Bronchus fibroblast of lung (primary cell): ENCODE measurements around the gene E2F6. TPM values are rescaled to one million over a fixed set of nuclear protein-coding genes. Genes with fewer than 3 reads are reported as not detected.

Experiments used
- total RNA-seq: library from RNA; depleted of rRNA; stranded (reverse); fragments of >200 nt; gene quantifications from 2 replicates; pipeline ENCODE4 v1.2.3, GENCODE V29; 2015

Gene E2F6, protein sequence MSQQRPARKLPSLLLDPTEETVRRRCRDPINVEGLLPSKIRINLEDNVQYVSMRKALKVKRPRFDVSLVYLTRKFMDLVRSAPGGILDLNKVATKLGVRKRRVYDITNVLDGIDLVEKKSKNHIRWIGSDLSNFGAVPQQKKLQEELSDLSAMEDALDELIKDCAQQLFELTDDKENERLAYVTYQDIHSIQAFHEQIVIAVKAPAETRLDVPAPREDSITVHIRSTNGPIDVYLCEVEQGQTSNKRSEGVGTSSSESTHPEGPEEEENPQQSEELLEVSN
- total RNA-seq: 5.2 and 8.2 TPM in 2 replicates

DNA sequence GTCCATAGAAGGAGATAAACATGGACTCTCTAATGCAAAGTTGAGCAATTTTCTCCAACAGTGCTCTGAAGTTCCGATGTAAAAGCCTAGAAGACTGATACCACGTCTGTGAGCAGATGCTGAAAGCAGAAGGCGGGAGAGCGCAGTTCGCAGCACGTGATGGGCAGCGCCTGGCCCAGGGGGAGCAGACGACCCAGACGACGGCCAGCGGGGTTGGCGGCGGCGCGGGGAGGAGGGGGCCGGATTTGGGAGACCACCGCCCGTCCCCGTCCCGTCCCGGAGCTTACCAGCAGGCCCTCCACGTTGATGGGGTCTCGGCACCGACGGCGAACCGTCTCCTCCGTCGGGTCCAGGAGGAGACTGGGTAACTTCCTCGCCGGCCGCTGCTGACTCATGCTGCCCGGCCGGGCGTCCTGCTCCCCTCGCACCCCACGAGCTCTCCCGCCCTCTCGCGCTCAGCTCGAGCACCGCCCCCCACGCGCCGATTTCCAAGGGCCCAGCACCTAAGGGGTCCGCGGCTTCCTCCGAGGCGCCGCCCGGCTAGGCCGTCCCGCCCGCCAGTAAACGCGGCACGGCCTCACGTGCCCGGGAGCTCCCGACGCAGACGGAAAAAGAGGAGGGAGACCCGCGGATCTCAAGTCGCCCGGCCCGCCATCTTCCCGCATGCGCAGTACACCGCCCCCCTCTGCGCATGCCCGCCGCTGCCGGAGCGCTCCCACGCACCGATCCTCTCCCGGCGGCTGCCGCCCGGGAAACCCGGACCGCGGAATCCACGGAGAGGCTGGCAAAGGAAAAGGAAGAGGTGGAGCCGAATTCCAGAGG is at the start of gene E2F6:
E2F6 (minus strand) TSS at position 677 of the 822 bp plus-strand sequence; CDS start at position 395, 282 bp downstream.

Other genes with a start within 250 kb of the E2F6 start
- 12.3 and 17.0 TPM in 2 replicates for gene ROCK2, start 121.5 kb downstream of the E2F6 start, total RNA-seq
- 0.17 and 0.30 TPM in 2 replicates for gene GREB1, start 67.9 kb upstream of the E2F6 start, total RNA-seq
- not detected in 2 replicates for gene NTSR2, start 204.0 kb upstream of the E2F6 start, total RNA-seq